Esophagus squamous epithelium (tissue), 5 donors: ENCODE results near the gene CCDC38. TPM values are rescaled to one million over a fixed set of nuclear protein-coding genes. Genes with fewer than 3 reads are reported as not detected.

ENCODE experiments used
- DNase-seq: peaks from one replicate; lab custom pipeline; 2025; lab: John Stamatoyannopoulos, UW
- H3K27ac ChIP-seq, 4 donors: fragments of 200-600 bp; sonication (generic); one replicate each; pipeline ENCODE4 v1.5.1; 2016 to 2019; ENCODE audit warnings: mild to moderate bottlenecking in 1 of 4
- H3K27me3 ChIP-seq, 4 donors: fragments of 200-600 bp; sonication (generic); 1 replicate in 3 of 4; 2 replicates in 1 of 4; pipeline versions ENCODE4 v1.5.1 to v1.6.0; 2017 to 2021; ENCODE audit warnings: antibody characterized with exemption in 1 of 4
- H3K36me3 ChIP-seq, 3 donors: fragments of 200-600 bp; sonication (generic); one replicate each; pipeline ENCODE4 v1.5.1; 2016 to 2019
- H3K4me1 ChIP-seq, 3 donors: fragments of 200-600 bp; sonication (generic); one replicate each; pipeline ENCODE4 v1.5.1; 2017 to 2019
- H3K4me3 ChIP-seq, 4 donors: fragments of 200-600 bp; sonication (generic); 1 replicate in 3 of 4; 2 replicates in 1 of 4; pipeline ENCODE4 v1.5.1; 2016 to 2019; ENCODE audit warnings: mild to moderate bottlenecking in 2 of 4, moderate library complexity in 1 of 4
- H3K9me3 ChIP-seq, 3 donors: fragments of 200-600 bp; sonication (generic); one replicate each; pipeline ENCODE4 v1.5.1; 2016 to 2019
- POLR2A ChIP-seq, 4 donors: fragments of 450-650 bp; IDR thresholded peaks; one replicate each; pipeline ENCODE4 v1.6.1; 2017; ENCODE audit warnings: antibody characterized with exemption in 4 of 4, mild to moderate bottlenecking in 4 of 4, moderate library complexity in 3 of 4
- WGBS, 2 donors: methylation state at CpG; one replicate each; pipeline ENCODE4 v1.1.5; 2018; 5-methylcytosine and 5-hydroxymethylcytosine counted together
- intact Hi-C: fragments of 100-400 bp; cut with DNase I; formaldehyde crosslinking; loops from one replicate; pipeline ENCODE4 v1.15.0; 2022
- total RNA-seq, 4 donors: library from RNA; depleted of rRNA; stranded (reverse); fragments of >200 nt; gene quantifications; one replicate each; pipeline ENCODE4 v1.1.0, GENCODE V29; 2016
- TF ChIP-seq, protein P1 (sequence below), 6 experiments: fragments of 450-650 bp in 4 of 6; fragments of 200-600 bp in 2 of 6; sonication (generic) in 2 of 6; IDR thresholded peaks; one replicate each; pipeline ENCODE4 v1.5.1; 2016 to 2019; ENCODE audit warnings: antibody characterized with exemption in 6 of 6, mild to moderate bottlenecking in 4 of 6, moderate library complexity in 4 of 6
- donor health status: DM: yes; HTN: yes; CAD: no.

The CCDC38 gene
- total RNA-seq, 4 donors from 2014 or later: 0.23 TPM; not detected in 3

DNA sequence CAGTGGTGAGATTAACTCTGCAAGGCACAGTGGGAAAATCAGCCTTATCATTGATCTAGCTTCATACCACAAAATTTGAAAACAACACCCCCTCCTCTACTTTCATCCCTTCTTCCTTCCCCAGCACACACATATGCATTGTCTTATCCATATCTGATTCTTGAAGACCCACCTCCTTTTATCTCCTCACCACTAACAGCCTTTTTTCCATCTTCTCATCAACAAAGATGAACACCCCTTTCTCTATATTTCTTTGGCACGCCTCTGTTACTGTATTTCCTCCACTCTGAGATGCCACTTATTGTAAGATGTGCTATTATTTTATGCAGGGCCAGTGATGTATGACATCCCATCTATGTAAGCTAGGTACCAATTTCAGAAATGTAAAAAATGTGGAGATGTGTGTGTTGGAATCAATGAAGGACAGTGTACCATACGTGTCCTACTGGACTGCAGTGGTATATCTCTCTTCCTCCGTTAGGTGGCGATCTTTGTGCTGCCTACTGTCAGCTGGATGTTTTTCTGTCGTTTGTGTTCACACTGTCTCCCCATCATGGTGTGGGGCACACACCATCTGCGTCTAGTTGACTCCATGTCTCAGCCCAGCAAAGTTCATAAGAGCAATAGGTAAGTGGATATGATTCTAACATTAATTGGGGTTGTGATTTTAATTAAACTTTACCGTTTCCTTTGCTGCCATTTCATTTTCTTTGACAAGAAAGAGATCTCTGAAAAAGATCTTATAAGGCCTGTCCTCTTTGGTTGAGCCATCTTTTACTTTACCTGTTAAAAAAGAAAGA is 24.0 kb downstream of the CCDC38 start:
- 19 to 29% methylated on average over 6 to 7 of the region's 7 CpGs for WGBS, 2 donors
- TF ChIP-seq, protein P1, sequence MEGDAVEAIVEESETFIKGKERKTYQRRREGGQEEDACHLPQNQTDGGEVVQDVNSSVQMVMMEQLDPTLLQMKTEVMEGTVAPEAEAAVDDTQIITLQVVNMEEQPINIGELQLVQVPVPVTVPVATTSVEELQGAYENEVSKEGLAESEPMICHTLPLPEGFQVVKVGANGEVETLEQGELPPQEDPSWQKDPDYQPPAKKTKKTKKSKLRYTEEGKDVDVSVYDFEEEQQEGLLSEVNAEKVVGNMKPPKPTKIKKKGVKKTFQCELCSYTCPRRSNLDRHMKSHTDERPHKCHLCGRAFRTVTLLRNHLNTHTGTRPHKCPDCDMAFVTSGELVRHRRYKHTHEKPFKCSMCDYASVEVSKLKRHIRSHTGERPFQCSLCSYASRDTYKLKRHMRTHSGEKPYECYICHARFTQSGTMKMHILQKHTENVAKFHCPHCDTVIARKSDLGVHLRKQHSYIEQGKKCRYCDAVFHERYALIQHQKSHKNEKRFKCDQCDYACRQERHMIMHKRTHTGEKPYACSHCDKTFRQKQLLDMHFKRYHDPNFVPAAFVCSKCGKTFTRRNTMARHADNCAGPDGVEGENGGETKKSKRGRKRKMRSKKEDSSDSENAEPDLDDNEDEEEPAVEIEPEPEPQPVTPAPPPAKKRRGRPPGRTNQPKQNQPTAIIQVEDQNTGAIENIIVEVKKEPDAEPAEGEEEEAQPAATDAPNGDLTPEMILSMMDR (IDR thresholded peaks at IDR 0.05): peak; percentile 47 to 83 (median 71)
- TF ChIP-seq POLR2A (IDR thresholded peaks at IDR 0.05): no peak
- Histone ChIP-seq H3K27me3 (peaks cover 0 to 16% (median 0%) of the 10 kb centered on the region in 4 donors), H3K9me3 (no peaks in the 10 kb centered on the region), H3K27ac (no peak overlapping the region), H3K4me3 (no peak overlapping the region), H3K36me3 (no peaks in the 10 kb centered on the region), H3K4me1 (no peaks in the 10 kb centered on the region)
- no peak for DNase-seq
- intact Hi-C loops: no loop called here

GRCh38 chr12:95909871-95910270 is 32.5 kb downstream of the CCDC38 start:
- DNase-seq: no peak
- peaks cover 0 to 4% (median 0%) of the 10 kb centered on the region in 4 donors for H3K27me3 ChIP-seq
- H3K4me1 ChIP-seq: no peaks in the 10 kb centered on the region
- WGBS, 2 donors: 90 to 91% methylated on average over 3 of the region's 3 CpGs
- TF ChIP-seq, protein P1 (IDR thresholded peaks at IDR 0.05): no peak
- no peak for TF ChIP-seq POLR2A (IDR thresholded peaks at IDR 0.05)
- intact Hi-C loops: no loop called here
- no peaks in the 10 kb centered on the region for H3K36me3 ChIP-seq
- H3K27ac ChIP-seq: no peak overlapping the region
- H3K4me3 ChIP-seq: no peak overlapping the region
- no peaks in the 10 kb centered on the region for H3K9me3 ChIP-seq

DNA sequence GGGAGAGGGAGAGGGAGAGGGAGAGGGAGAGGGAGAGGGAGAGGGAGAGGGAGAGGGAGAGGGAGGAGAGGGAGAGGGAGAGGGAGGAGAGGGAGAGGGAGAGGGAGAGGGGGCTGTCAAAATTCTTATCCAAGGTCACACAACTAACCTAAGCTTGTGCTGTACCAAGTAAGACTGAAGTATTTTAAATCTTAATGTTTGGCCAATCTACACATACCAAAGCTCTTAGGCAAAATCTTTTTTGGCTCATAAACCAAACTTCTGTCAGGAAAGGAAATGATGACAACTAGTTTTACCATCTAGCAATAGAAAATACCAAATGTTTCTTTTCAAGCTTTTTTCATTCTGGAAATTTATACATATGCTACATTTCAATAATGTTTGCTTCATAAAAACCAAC is 33.8 kb downstream of the CCDC38 start:
- H3K36me3 ChIP-seq: no peaks in the 10 kb centered on the region
- DNase-seq: no peak
- no peaks in the 10 kb centered on the region for H3K9me3 ChIP-seq
- H3K27ac ChIP-seq: no peak overlapping the region
- peaks cover 0 to 10% (median 0%) of the 10 kb centered on the region in 4 donors for H3K27me3 ChIP-seq
- TF ChIP-seq, protein P1 (IDR thresholded peaks at IDR 0.05): no peak
- no peak for TF ChIP-seq POLR2A (IDR thresholded peaks at IDR 0.05)
- no peak overlapping the region for H3K4me3 ChIP-seq
- intact Hi-C loops: no loop called here
- no peaks in the 10 kb centered on the region for H3K4me1 ChIP-seq

DNA sequence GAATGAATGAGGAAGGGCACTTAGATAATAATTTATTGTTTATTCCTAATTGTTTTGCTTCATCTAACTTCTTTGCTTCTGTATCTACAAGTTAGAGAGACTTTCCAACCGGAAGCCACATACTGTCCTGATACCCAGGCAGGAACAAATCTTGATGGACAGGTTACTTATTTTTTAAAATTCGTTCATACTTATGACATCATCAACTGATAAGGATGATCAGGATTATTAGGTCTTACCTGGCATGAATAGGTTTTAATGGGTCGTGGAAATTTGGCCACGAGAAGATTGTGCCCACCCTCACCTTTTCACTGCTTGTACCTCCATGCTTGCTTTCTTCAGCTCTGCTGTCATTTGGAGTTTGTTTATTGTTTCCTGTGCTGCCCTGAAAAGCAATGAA is 44.3 kb downstream of the CCDC38 start:
- no peak for TF ChIP-seq POLR2A (IDR thresholded peaks at IDR 0.05)
- TF ChIP-seq, protein P1 (IDR thresholded peaks at IDR 0.05): no peak
- Histone ChIP-seq H3K36me3 (no peaks in the 10 kb centered on the region), H3K27me3 (peaks cover 0 to 6% (median 0%) of the 10 kb centered on the region in 4 donors), H3K4me1 (no peaks in the 10 kb centered on the region), H3K4me3 (no peak overlapping the region), H3K27ac (no peak overlapping the region), H3K9me3 (peaks cover 0 to 6% (median 0%) of the 10 kb centered on the region in 3 donors)
- intact Hi-C loops: no loop called here
- WGBS, 2 donors: 56 to 61% methylated on average over 4 of the region's 4 CpGs
- no peak for DNase-seq

GRCh38 chr12:95896846-95897245 is 45.6 kb downstream of the CCDC38 start:
- WGBS, 2 donors: 84 to 88% methylated on average over 4 of the region's 4 CpGs

More at GRCh38 chr12:95896846-95897245, 45.6 kb downstream of the CCDC38 start:
- DNase-seq: no peak
- Histone ChIP-seq H3K27me3 (no peaks in the 10 kb centered on the region), H3K4me3 (no peak overlapping the region), H3K36me3 (no peaks in the 10 kb centered on the region), H3K9me3 (no peaks in the 10 kb centered on the region), H3K27ac (no peak overlapping the region), H3K4me1 (no peaks in the 10 kb centered on the region)
- no peak for TF ChIP-seq POLR2A (IDR thresholded peaks at IDR 0.05)
- TF ChIP-seq, protein P1 (IDR thresholded peaks at IDR 0.05): no peak
- intact Hi-C loops: no loop called here
